HG03520 (cell line): ENCODE data around the gene OR5A1.
"Not testable (repeated sequence)": the region's sequence is repeated elsewhere in the genome, so short reads cannot be mapped to it uniquely, and the experiment has no call there.

Experiments
- ATAC-seq: cut with Tn5 transposase; IDR thresholded peaks from one replicate; pipeline ENCODE4 v1.9.1; 2021; ENCODE audit warnings: mild to moderate bottlenecking, moderate library complexity; ENCODE audit not compliant: unreplicated experiment

OR5A1 gene

GRCh38 chr11:59436169-59436568 is at the start of gene OR5A1:
Gene OR5A1 (plus strand): TSS chr11:59436469. CDS start chr11:59443169, 6,700 bp downstream.
- no peak for ATAC-seq

DNA sequence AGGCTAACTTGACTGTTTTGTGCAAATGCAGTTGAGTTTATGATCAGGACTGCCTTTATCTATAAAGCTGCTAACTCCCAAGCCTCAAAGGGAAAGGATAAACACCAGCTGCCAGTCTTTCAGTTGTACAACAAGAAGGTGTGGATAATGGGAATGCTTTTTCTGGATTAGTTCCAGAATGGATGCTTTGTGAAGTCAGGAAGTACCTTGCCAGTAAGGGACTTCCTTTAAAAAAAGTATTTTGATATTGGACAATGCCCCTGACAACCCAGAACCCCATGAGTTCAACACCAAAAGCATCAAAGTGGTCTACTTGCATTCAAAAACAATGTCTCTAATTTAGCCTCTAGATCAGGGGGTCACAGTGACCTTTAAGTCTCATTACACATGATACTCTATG is 42.1 kb upstream of the OR5A1 start:
- no peak for ATAC-seq

- no peak for ATAC-seq
These were observed 35.6 kb upstream of the OR5A1 start for GRCh38 chr11:59400461-59401261.

- no peak for ATAC-seq
These were observed 35.1 kb upstream of the OR5A1 start for GRCh38 chr11:59401262-59401552.

GRCh38 chr11:59403546-59403945 is 32.7 kb upstream of the OR5A1 start:
- no peak for ATAC-seq

DNA sequence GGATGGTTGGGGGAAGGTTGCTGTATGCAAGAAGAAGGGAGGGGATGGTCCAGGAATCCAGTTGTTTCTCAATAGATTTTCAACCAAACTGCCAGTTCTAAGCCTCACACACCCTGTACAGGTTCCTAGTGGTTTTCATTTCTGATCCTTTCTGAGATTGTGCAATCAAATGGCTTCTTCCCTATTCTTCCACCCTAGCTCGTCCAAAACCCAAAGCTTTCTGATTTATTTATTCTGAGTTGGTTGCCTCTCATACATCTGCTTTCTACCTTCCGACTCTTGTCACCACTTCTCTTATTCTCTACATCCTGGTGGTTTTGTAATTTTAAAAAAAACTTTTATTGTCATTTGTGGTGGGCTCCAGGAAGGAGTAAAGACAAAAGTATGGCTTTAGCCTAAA is 22.6 kb upstream of the OR5A1 start:
- ATAC-seq: no peak

- no peak for ATAC-seq
These were observed 21.2 kb upstream of the OR5A1 start for GRCh38 chr11:59415111-59415510.

DNA sequence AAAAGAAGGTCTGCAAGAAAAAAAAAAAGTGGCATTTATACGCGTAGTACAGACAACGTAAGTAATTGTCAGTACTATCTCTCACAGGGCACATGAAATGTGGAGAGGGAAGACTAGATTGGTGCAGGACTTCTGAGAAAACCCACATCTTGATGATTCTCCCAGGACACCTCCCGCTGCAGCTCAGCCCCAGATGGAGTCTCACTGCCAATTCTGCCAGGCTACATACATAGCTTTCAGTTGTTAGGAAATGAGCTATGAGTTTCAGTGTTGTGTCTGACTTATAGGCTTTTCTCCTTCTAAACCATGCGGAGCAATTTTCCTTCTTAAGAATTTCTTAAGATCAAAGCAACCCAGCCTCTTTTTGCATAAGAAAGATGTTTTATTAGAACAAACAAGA is 19.7 kb upstream of the OR5A1 start:
- no peak for ATAC-seq

- ATAC-seq: no peak
These were observed 19.2 kb upstream of the OR5A1 start for GRCh38 chr11:59417023-59417422.

GRCh38 chr11:59418156-59418555 is 18.1 kb upstream of the OR5A1 start:
- no peak for ATAC-seq

GRCh38 chr11:59423835-59424234 is 12.4 kb upstream of the OR5A1 start:
- no peak for ATAC-seq

GRCh38 chr11:59425131-59425530 is 11.1 kb upstream of the OR5A1 start:
- no peak for ATAC-seq

DNA sequence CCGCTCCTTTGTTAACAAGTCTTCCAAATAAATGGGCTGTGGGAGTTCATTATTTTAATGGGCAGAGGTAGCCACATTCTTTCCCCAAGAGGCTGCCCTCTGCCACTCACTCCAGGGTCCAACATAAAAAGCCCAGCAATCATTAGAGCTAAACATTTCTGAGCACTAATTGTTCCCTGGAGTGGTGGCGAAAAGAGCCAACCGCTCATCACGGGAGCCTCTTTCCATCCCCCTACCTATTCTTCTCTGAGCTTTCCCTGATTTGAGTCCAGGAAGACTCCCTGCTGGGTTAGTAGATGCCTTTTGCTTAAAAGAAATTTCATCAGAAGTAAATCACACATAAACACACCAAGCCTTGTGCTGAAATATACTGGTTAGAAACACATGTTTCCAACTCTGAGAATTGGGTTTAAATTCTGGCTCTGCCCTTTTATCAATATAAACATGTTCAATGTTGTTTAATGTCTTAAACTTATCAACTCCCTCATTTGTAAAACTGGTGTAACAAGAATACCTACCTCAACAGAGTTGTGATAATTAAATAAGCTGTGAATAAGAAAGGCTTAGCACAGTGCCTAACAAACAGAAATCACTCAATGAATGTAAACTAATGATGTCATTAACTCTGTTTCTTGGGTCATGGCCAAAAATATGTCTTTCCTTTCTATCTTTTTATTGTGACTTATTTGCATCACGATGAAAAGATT is 9.8 kb upstream of the OR5A1 start, which contains the start of gene OR5A2:
Gene OR5A2 (minus strand): TSS at position 53 of the 707 bp plus-strand sequence. CDS start 3,460 bp downstream, outside the sequence.
- no peak for ATAC-seq

DNA sequence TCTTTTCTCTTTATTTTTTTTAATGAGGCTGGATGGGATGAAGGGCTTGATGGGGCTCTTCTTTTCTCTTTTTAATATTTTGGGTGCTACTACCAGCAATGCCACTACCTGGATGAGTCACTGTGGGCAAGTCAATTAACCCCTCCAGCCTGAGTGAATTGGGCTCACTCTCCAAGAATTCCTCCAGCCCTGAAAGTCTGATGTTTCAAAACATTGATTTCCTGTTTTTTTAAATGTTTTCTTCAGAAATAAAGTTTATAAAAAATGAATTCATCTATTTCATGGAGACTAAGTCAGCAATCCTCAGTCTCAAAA is 9.2 kb upstream of the OR5A1 start:
- ATAC-seq: no peak

DNA sequence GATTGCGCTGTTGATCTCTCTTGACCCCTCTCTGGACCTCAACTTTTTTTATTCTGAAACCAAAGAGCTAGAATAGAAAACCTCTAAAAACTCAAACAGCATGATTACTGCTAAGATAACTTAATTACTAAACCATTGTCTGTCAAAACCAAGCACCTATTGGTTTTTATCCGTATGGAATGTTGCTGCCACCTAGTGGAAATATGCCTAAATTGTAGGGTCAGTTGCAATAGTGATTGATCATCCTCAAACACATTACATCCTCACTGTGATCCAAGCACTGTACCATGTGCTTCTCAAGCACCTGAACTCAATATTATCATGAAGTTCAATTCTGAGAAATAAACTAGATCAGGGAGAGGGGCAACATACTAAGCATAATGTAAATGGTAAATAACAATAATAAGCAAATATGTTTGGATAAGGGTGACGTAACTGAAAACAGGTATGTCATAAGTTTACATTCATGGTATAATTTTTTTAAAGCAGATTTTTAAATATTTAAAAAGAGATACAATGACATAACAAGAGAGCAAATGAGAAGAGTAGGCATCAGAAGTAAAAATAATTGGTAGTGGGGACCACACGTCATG is 6.2 kb upstream of the OR5A1 start:
- ATAC-seq: peak; percentile 81

- no peak for ATAC-seq
These were observed 1.5 kb downstream of the OR5A1 start for GRCh38 chr11:59437770-59438169.

DNA sequence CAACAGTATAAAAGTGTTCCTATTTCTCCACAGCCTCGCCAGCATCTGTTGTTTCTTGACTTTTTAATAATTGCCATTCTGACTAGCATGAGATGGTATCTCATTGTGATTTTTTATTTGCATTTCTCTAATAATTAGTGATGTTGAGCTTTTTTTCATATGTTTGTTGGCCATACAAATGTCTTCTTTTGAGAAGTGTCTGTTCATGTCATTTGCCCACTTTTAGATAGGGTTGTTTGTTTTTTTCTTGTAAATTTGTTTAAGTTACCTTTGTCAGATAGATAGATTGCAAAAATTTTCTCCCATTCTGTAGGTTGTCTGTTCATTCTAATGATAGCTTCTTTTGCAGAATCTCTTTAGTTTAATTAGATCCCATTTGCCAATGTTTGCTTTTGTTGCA is 9.4 kb downstream of the OR5A1 start:
- ATAC-seq: not testable (repeated sequence)

DNA sequence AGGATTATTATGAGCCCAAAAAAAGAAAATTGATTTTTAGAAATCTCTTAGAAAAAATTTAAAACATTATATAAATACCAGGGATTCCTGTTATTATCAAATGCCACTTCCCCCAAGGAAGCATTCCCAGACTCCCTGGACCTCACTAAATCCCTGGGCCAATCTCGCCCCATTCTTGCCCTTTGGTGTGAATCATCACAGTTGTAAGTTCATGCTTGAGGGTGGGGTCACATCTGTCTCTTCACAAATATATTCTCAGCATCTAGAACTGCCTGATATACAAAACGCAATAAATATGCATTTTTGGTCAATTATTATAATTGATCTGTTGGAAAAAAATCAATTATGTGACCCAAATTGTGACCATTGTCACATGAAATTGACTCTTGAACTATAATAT is 12.2 kb downstream of the OR5A1 start:
- ATAC-seq: no peak

DNA sequence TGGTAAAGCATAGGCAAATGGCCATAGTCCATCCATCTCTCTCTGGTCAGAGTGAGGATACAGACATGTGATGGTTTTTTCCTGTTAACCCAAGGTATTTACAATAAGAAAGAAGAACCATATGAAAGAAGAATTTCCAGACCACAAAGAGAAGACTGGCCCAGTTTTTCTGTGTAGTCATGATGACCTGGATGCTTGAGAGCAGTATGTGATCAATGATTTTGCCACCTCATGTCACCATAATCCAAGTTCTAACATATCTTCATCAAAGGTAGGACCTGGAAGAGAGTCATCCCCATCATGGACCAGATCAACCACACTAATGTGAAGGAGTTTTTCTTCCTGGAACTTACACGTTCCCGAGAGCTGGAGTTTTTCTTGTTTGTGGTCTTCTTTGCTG is 20.4 kb downstream of the OR5A1 start, which contains the start of gene OR4D6:
Gene OR4D6 (plus strand): TSS at position 301 of the 400 bp plus-strand sequence. CDS start 0 bp downstream, at position 301.
- ATAC-seq: no peak

GRCh38 chr11:59459916-59460315 is 23.6 kb downstream of the OR5A1 start:
- no peak for ATAC-seq

GRCh38 chr11:59463190-59463641 is 26.9 kb downstream of the OR5A1 start:
- no peak for ATAC-seq

DNA sequence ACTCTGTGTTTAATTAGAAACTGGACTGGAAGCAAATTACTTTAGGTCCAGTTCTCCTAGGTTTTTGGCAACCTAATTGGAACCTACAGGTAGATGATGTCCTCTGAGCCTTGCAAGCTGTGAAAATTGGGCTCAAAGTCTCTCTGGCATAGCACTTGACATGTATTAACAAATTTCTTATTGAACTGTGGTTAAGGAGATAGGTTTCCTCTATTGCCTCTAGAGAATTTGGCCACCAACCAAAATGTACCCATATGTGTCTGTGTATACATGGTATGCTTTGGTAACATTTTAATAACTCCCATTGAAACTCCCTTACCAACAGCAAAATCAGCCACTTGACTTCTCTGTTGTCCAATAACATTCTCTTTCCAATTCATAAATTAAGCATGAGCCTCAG is 36.7 kb downstream of the OR5A1 start, which contains the start of gene OR4D10:
Gene OR4D10 (plus strand): TSS at position 301 of the 400 bp plus-strand sequence. CDS start 4,115 bp downstream, outside the sequence.
- ATAC-seq: no peak
